K562 treated with DMSO at 1 percent for 12 hours (cell line): ENCODE data around the gene WDR74. TPM values are rescaled to one million over a fixed set of nuclear protein-coding genes. Genes with fewer than 3 reads are reported as not detected.

Experiments used
- total RNA-seq: library from RNA; unstranded; fragments of 300-600 nt; gene quantifications from 2 replicates; pipeline ENCODE4 v1.2.3, GENCODE V29; 2022; ENCODE audit not compliant: insufficient read depth

WDR74 gene
- 47.8 and 60.3 TPM in 2 replicates for total RNA-seq

GRCh38 chr11:62839050-62839945 is at the start of gene WDR74:
TSS of gene WDR74 (minus strand) at chr11:62839590. CDS start at chr11:62839570, 20 bp downstream.

DNA sequence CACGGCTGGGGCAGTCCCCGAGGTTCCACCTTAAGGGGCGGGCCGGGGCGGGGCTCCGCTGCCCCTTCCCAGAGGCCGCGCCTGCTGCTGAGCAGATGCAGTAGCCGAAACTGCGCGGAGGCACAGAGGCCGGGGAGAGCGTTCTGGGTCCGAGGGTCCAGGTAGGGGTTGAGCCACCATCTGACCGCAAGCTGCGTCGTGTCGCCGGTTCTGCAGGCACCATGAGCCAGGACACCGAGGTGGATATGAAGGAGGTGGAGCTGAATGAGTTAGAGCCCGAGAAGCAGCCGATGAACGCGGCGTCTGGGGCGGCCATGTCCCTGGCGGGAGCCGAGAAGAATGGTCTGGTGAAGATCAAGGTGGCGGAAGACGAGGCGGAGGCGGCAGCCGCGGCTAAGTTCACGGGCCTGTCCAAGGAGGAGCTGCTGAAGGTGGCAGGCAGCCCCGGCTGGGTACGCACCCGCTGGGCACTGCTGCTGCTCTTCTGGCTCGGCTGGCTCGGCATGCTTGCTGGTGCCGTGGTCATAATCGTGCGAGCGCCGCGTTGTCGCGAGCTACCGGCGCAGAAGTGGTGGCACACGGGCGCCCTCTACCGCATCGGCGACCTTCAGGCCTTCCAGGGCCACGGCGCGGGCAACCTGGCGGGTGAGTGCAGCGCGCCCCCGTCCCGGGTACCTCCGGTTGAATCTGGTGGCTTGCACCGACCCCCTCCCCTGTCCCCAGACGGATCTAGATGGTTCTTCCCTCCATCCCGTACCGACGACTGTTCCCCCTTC is 41.6 kb upstream of the WDR74 start, which contains the start of gene SLC3A2:
TSS of gene SLC3A2 (plus strand) at position 94 of the 776 bp plus-strand sequence. CDS start at position 222, 128 bp downstream.

DNA sequence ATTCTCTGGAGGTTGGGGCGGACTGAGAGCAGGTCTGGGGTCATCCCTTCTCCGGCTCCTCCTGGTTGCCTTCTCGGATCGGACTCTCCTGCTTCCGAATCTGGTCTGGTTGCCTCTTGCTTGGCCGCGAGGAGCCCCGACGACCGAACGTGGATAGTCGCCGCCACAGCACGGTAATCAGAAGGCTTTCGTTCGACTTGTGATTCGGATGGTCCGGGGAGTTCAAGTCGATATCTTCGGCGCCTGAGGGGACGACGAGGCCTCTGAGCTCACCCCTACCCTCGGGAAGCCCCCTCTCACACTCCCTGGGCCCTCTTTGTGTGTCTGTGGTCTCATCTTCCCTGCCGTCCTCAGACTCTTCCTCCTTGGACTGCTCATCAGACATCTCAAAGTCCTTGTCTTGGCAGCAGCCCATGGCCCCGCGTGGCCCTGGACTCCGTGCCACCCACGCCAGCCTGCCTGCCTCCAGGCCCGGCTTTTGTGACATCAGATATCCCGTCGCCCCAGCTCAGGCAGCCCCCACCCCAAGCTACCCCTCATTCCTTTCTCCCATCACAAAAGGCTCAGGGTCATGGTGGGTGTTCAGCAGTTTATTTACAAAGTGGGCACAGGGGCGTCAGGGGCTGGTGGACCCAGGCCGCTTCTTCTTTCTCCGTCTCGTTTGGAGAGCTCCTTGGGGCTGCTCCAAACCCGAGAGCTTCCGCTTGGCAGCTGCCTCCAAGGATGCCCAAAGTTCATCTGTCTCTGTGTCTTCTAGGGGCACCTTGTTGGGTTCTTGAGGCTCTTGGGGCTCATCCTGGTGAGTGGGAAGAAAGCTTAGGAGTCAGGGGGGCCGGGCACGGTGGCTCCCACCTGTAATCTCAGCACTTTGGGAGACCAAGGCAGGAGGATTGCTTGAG is 6.8 kb downstream of the WDR74 start, which contains the start of gene TEX54:
TSS of gene TEX54 (minus strand) at position 506 of the 899 bp plus-strand sequence.

GRCh38 chr11:62831520-62832335 is 7.7 kb downstream of the WDR74 start, which contains the start of gene STX5:
TSS of gene STX5 (minus strand) at chr11:62832051. CDS start at chr11:62831243, 808 bp downstream.

DNA sequence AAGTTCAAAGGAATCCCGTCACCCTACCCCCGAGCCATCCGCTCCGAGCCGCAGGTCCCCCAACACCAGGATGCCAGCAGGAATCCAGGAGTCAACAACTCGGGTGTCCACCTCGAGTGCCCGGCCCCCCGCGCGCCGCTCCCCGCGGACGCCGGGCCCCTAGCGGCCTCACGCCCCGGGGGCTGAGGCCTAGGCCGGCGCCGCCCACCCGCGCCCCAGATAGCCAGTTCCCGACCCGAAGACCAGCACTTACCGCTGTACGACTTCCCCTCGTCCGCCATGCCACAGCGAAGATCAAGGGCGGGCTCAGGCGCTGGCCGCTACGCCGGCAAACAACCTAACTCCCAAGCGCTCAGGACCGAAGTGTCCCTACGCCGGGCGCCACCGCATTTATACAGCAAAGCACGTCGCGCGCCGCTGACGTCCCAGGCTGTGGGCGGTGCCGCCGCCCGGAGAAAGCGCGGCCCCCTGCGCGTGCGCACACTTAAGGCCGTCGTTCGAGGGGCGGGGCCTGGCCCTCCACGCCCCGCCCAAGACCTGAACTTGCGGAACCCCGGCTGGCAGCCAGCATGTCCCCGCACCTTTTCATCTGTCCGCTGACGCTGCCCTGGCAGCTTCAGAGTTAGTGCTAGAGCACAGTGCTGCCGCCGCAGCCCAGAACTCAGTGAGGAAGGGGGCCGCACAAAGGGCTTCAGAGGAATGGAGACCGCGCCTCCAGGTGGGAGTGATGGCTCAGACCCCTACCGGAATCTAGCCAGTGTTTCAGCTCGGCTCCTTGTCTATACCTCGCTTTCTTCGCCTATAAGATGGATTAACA is 34.1 kb downstream of the WDR74 start, which contains the start of gene NXF1:
TSS of gene NXF1 (minus strand) at position 365 of the 817 bp plus-strand sequence. CDS start at position 281, 84 bp downstream.

GRCh38 chr11:62791501-62792201 is 47.7 kb downstream of the WDR74 start, which contains the start of gene TMEM223:
TSS of gene TMEM223 (minus strand) at chr11:62792006. CDS start at chr11:62791994, 12 bp downstream.

DNA sequence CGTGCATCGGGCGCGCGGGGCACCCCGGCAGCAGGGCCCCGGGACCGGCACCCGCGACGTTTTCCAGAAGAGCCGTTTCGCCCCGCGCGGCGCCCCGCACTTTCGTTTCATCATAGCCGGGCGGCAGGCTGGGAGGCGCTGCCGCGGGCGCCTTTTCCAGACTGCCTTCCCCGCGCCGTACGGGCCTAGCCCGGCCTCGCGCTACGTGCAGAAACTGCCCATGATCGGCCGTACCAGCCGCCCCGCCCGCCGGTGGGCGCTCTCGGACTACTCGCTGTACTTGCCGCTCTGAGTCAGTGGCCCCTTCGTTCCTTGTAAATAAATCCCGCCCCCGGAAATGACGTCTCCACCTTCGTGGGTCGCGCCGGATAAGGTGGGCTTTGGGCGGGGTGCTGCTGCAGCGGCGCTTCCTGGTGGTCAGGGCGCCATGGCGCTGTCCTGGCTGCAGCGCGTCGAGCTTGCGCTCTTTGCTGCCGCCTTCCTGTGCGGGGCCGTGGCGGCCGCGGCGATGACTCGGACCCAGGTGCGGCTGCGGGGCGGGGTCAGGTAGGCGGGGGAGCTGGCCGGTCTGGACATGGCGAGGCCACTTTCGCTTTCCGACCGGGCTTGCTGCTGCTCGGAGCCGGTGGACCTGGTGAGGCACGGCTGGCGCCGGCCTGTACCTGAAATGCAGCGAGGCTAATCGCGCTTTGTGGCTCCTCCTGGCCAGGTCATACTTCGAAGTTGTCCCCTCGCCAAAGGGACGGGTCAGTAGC is 52.2 kb downstream of the WDR74 start, which contains the start of gene TMEM179B:
TSS of gene TMEM179B (plus strand) at position 398 of the 755 bp plus-strand sequence. CDS start at position 428, 30 bp downstream.

Other genes with a start within 250 kb of the WDR74 start
- gene TUT1, start 248.1 kb downstream of the WDR74 start, total RNA-seq: 16.7 and 23.4 TPM in 2 replicates
- 62.1 and 107 TPM in 2 replicates for gene MTA2, start 237.7 kb downstream of the WDR74 start, total RNA-seq
- 21.6 and 34.7 TPM in 2 replicates for gene EML3, start 226.8 kb downstream of the WDR74 start, total RNA-seq
- 0.81 and 3.0 TPM in 2 replicates for gene ROM1, start 226.3 kb downstream of the WDR74 start, total RNA-seq
- gene B3GAT3, start 217.6 kb downstream of the WDR74 start, total RNA-seq: 94.9 and 105 TPM in 2 replicates
- gene GANAB, start 193.0 kb downstream of the WDR74 start, total RNA-seq: 161 and 356 TPM in 2 replicates
- gene INTS5, start 186.3 kb downstream of the WDR74 start, total RNA-seq: 27.2 and 37.6 TPM in 2 replicates
- 157 and 173 TPM in 2 replicates for gene C11orf98, start 174.4 kb downstream of the WDR74 start, total RNA-seq
- 50.4 and 52.2 TPM in 2 replicates for gene CSKMT, start 174.3 kb downstream of the WDR74 start, total RNA-seq
- 17.8 and 31.3 TPM in 2 replicates for gene UQCC3, start 167.9 kb downstream of the WDR74 start, total RNA-seq
- 3.6 and 10.6 TPM in 2 replicates for gene LBHD1, start 167.3 kb downstream of the WDR74 start, total RNA-seq
- 242 and 314 TPM in 2 replicates for gene UBXN1, start 160.5 kb downstream of the WDR74 start, total RNA-seq
- 0.70 TPM in 1 of 2 replicates, not detected in the other for gene LRRN4CL, start 150.1 kb downstream of the WDR74 start, total RNA-seq
- gene BSCL2, start 132.2 kb downstream of the WDR74 start, total RNA-seq: 44.2 and 44.8 TPM in 2 replicates
- gene GNG3, start 131.9 kb downstream of the WDR74 start, total RNA-seq: not detected in 2 replicates
- gene HNRNPUL2, start 112.1 kb downstream of the WDR74 start, total RNA-seq: 17.1 and 39.0 TPM in 2 replicates
- 32.8 and 62.0 TPM in 2 replicates for gene TTC9C, start 111.1 kb downstream of the WDR74 start, total RNA-seq
- 1.9 and 3.0 TPM in 2 replicates for gene ZBTB3, start 85.4 kb downstream of the WDR74 start, total RNA-seq
- gene POLR2G, start 78.0 kb downstream of the WDR74 start, total RNA-seq: 150 and 166 TPM in 2 replicates
- gene TAF6L, start 68.2 kb downstream of the WDR74 start, total RNA-seq: 26.4 and 31.9 TPM in 2 replicates
- 42.8 and 48.4 TPM in 2 replicates for gene TMEM179B, start 52.2 kb downstream of the WDR74 start, total RNA-seq
- gene TMEM223, start 47.6 kb downstream of the WDR74 start, total RNA-seq: 21.7 and 26.1 TPM in 2 replicates
- 80.0 and 120 TPM in 2 replicates for gene NXF1, start 34.1 kb downstream of the WDR74 start, total RNA-seq
- 66.0 and 83.3 TPM in 2 replicates for gene STX5, start 7.5 kb downstream of the WDR74 start, total RNA-seq
- not detected in 2 replicates for gene TEX54, start 6.7 kb downstream of the WDR74 start, total RNA-seq
- 391 and 414 TPM in 2 replicates for gene SLC3A2, start 41.3 kb upstream of the WDR74 start, total RNA-seq
- not detected in 2 replicates for gene CHRM1, start 81.8 kb upstream of the WDR74 start, total RNA-seq
- gene SLC22A6, start 145.4 kb upstream of the WDR74 start, total RNA-seq: not detected in 2 replicates
- gene SLC22A8, start 176.3 kb upstream of the WDR74 start, total RNA-seq: not detected in 2 replicates